Endothelial cell of umbilical vein (primary cell): ENCODE results near the gene CCL13. TPM values are rescaled to one million over a fixed set of nuclear protein-coding genes. Genes with fewer than 3 reads are reported as not detected.

Experiments used
- BruUV-seq: library from RNA; stranded (reverse); fragments of 400-500 nt; replicated peaks from 2 replicates; lab custom pipeline; 2021; lab: Mats Ljungman, UMichigan
- CTCF ChIA-PET: fragments of 300-600, 350-600 bp; sonication (Branson Sonifier 250); formaldehyde crosslinking; loops from one replicate; lab custom pipeline; 2021; ENCODE audit warnings: antibody characterized with exemption, inconsistent platforms; lab: Charles Lee
- POLR2A ChIA-PET: fragments of 300-600, 350-600 bp; sonication (Branson Sonifier 250); formaldehyde crosslinking; loops from one replicate; lab custom pipeline; 2021; ENCODE audit warnings: antibody characterized with exemption, inconsistent platforms; lab: Charles Lee
- DNase-seq: peaks from one replicate; pipeline ENCODE4 v3.0.0-alpha.2; 2011; ENCODE audit warnings: low read depth, low spot score
- FAIRE-seq: peaks from 2 replicates; lab custom pipeline; 2011; peaks lifted over from hg19 to GRCh38; lab: Jason Lieb, UNC
- H2AFZ ChIP-seq: 2 replicates; pipeline ENCODE4 v1.6.0; 2012; ENCODE audit warnings: low read depth, low read length, control low read depth, inconsistent platforms
- H3K27ac ChIP-seq: 2 replicates; pipeline ENCODE4 v1.5.1; 2011; ENCODE audit warnings: low read depth, mild to moderate bottlenecking, control low read depth, low read length, moderate library complexity; ENCODE audit not compliant: insufficient read depth
- H3K27me3 ChIP-seq, 2 experiments: 2 replicates each; pipeline versions ENCODE4 v1.6.0 to v1.6.1; 2011; ENCODE audit warnings: low read length in 2 of 2, mixed read lengths in 1 of 2; ENCODE audit not compliant: control insufficient read depth in 2 of 2, insufficient read depth in 2 of 2
- H3K36me3 ChIP-seq, 2 experiments: 2 replicates in 1 of 2; 3 replicates in 1 of 2; pipeline ENCODE4 v1.5.1; 2011; ENCODE audit warnings: low read length in 2 of 2, mild to moderate bottlenecking in 1 of 2, moderate library complexity in 1 of 2; ENCODE audit not compliant: control insufficient read depth in 2 of 2, insufficient read depth in 2 of 2; ENCODE audit errors: extremely low read depth in 1 of 2
- H3K4me1 ChIP-seq: 3 replicates; pipeline ENCODE4 v1.5.1; 2011; ENCODE audit warnings: mild to moderate bottlenecking, low read length; ENCODE audit not compliant: control insufficient read depth, insufficient read depth; ENCODE audit errors: extremely low read depth
- H3K4me2 ChIP-seq: 2 replicates; pipeline ENCODE4 v1.6.1; 2011; ENCODE audit warnings: low read length, control low read depth, mixed read lengths; ENCODE audit not compliant: insufficient read depth
- H3K4me3 ChIP-seq, 3 experiments: fragments of 200-600 bp in 1 of 3; sonication (generic), shearing (Covaris generic) in 1 of 3; replicated peaks in 1 of 3; 2 replicates each; pipeline ENCODE4 v1.5.1; 2011 to 2016; ENCODE audit warnings: control low read depth in 3 of 3, low read length in 3 of 3, mild to moderate bottlenecking in 2 of 3, inconsistent platforms in 1 of 3, low read depth in 1 of 3, moderate library complexity in 1 of 3; ENCODE audit not compliant: insufficient read depth in 1 of 3
- H3K79me2 ChIP-seq: 2 replicates; pipeline ENCODE4 v1.6.0; 2012; ENCODE audit warnings: low read length, inconsistent platforms; ENCODE audit not compliant: control insufficient read depth, insufficient read depth
- H3K9ac ChIP-seq: replicated peaks from 2 replicates; pipeline ENCODE3; 2011; ENCODE audit warnings: low read length, control low read depth; ENCODE audit not compliant: insufficient read depth; ENCODE audit errors: extremely low read depth
- H3K9me1 ChIP-seq: replicated peaks from 3 replicates; pipeline ENCODE4 v1.6.0; 2011; ENCODE audit warnings: mild to moderate bottlenecking, low read length; ENCODE audit not compliant: control insufficient read depth, insufficient read depth; ENCODE audit errors: extremely low read depth
- H3K9me3 ChIP-seq: replicated peaks from 2 replicates; pipeline ENCODE4 v1.5.1; 2012; ENCODE audit warnings: low read length, inconsistent platforms; ENCODE audit not compliant: control insufficient read depth, insufficient read depth
- H4K20me1 ChIP-seq: replicated peaks from 2 replicates; pipeline ENCODE3; 2011; ENCODE audit warnings: mild to moderate bottlenecking, low read length; ENCODE audit not compliant: control insufficient read depth, insufficient read depth; ENCODE audit errors: extremely low read depth
- EZH2 ChIP-seq: IDR thresholded peaks from 2 replicates; pipeline ENCODE4 v1.6.1; 2012; ENCODE audit warnings: borderline replicate concordance, low read depth, mild to moderate bottlenecking, moderate library complexity, low read length, inconsistent platforms; ENCODE audit not compliant: severe bottlenecking
- FOS ChIP-seq: IDR thresholded peaks from 2 replicates; pipeline ENCODE4 v1.6.1; 2011; ENCODE audit warnings: mild to moderate bottlenecking, low read length, moderate library complexity, borderline replicate concordance; ENCODE audit not compliant: insufficient read depth
- GATA2 ChIP-seq: IDR thresholded peaks from 2 replicates; pipeline ENCODE4 v1.7.0; 2011; ENCODE audit warnings: low read depth, mild to moderate bottlenecking, moderate library complexity, mixed read lengths, low read length; ENCODE audit not compliant: insufficient read length, insufficient read depth
- JUN ChIP-seq: IDR thresholded peaks from 2 replicates; pipeline ENCODE4 v1.6.1; 2011; ENCODE audit warnings: borderline replicate concordance, low read depth; ENCODE audit not compliant: insufficient read length, insufficient read depth
- MYC ChIP-seq: IDR thresholded peaks from one replicate; pipeline ENCODE4 v1.6.1; 2011; ENCODE audit warnings: mild to moderate bottlenecking, low read depth, low read length
- POLR2A ChIP-seq: IDR thresholded peaks from 2 replicates; pipeline ENCODE4 v1.6.1; 2012; ENCODE audit warnings: low read depth, mild to moderate bottlenecking, control low read depth, low read length
- POLR2AphosphoS5 ChIP-seq: IDR thresholded peaks from 2 replicates; pipeline ENCODE4 v1.6.1; 2012; ENCODE audit warnings: low read depth, mild to moderate bottlenecking, control low read depth, low read length, moderate library complexity; ENCODE audit not compliant: insufficient read depth
- dilution Hi-C: fragments of 300-500 bp; cut with MboI; formaldehyde crosslinking; loops from one replicate; pipeline ENCODE4 v1.15.0; 2019; ENCODE audit warnings: low sequenced_read_pairs; ENCODE audit not compliant: extremely low pct_ligation_motif_present
- intact Hi-C: fragments of 100-400 bp; cut with micrococcal nuclease; formaldehyde crosslinking; loops from one replicate; pipeline ENCODE4 v1.10.0; 2022
- polyA plus RNA-seq, 4 experiments: library from polyadenylated mRNA; depleted of rRNA in 3 of 4; stranded (reverse) in 3 of 4; unstranded in 1 of 4; fragments of >200 nt; gene quantifications; 2 replicates each; pipeline versions ENCODE4 v1.2.1 to v1.2.3, GENCODE V29; 2011 to 2012; ENCODE audit warnings: missing spikeins in 1 of 4
- total RNA-seq: library from RNA; stranded (reverse); gene quantifications from 2 replicates; pipeline ENCODE4 v1.2.3, GENCODE V29; 2021
- TF ChIP-seq, protein P1 (sequence below): IDR thresholded peaks from 2 replicates; pipeline ENCODE4 v1.6.1; 2011; ENCODE audit not compliant: insufficient read depth, insufficient read length
- TF ChIP-seq, protein P2 (sequence below), 2 donors: IDR thresholded peaks; 1 replicate in 1 of 2; 2 replicates in 1 of 2; pipeline ENCODE4 v1.5.1; 2011; ENCODE audit warnings: low read length in 2 of 2, mild to moderate bottlenecking in 2 of 2, moderate library complexity in 2 of 2, control low read depth in 1 of 2, inconsistent platforms in 1 of 2, low read depth in 1 of 2; ENCODE audit not compliant: insufficient read depth in 1 of 2; ENCODE audit errors: extremely low read depth in 1 of 2

Gene CCL13
- total and polyA plus RNA-seq, 2 donors (not counting 3 experiments of a cell fraction or from before 2014, with no cell fraction given): not detected

DNA sequence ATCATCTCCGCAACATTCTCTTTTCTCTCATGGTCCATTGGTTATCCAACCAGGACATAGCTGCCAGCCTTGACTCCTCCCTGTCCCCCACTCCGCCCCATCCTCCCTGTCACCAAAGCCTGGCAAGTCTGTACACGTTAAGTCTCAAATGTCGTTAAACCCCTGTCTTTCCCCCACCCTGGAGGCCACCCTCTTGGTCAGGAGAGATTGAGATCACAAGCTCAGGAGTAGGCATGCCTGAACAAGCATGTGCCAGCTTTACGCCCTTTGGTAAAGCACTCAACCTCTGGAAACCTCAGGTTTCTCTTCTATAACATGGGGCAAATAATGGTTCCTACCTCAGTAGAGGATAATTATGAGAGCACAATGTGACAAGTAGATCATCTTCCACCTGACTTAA is 44.9 kb downstream of the CCL13 start:
- Histone ChIP-seq H3K79me2 (no peaks in the 10 kb centered on the region), H3K9ac (no peak overlapping the region), H3K27me3 (peaks cover 2 to 11% of the 10 kb centered on the region in 2 experiments), H3K4me3 (no peak overlapping the region), H3K4me2 (no peak overlapping the region), H3K27ac (no peak overlapping the region), H2AFZ (no peak overlapping the region), H3K4me1 (no peaks in the 10 kb centered on the region), H3K9me1 (no peaks in the 10 kb centered on the region), H4K20me1 (no peaks in the 10 kb centered on the region), H3K36me3 (no peaks in the 10 kb centered on the region), H3K9me3 (no peaks in the 10 kb centered on the region)
- dilution Hi-C loops (no loop called here), intact Hi-C loops (no loop called here)
- DNase-seq (no peak), FAIRE-seq (no peak)
- BruUV-seq: no TSS peak
- no peak for TF ChIP-seq MYC
- no peak for TF ChIP-seq GATA2
- no peak for TF ChIP-seq POLR2AphosphoS5
- TF ChIP-seq, protein P1, sequence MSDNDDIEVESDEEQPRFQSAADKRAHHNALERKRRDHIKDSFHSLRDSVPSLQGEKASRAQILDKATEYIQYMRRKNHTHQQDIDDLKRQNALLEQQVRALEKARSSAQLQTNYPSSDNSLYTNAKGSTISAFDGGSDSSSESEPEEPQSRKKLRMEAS: no peak
- ChIA-PET POLR2A (no interaction called here), CTCF (no interaction called here)

DNA sequence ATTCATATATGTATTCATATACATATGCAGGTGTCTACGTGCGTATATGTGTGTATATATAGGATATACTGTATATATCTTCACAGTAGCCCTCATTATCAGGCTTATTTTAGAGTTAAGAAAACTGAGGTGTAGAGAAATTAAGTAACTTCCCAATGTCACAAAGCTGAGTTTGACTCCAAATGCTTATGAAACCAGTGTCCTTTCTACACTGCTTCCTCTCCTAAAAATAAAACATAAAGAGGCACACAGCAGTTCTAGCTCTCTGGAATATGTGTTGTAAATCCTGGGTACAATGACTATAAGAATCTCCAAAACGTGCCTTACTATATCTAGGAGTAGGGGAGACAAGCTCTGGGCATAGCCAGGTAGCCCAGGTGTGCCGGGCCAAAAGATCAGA is 46.7 kb downstream of the CCL13 start:
- Histone ChIP-seq H3K79me2 (no peaks in the 10 kb centered on the region), H3K4me1 (no peaks in the 10 kb centered on the region), H3K4me2 (no peak overlapping the region), H3K9me1 (no peaks in the 10 kb centered on the region), H4K20me1 (no peaks in the 10 kb centered on the region), H3K27ac (no peak overlapping the region), H3K9me3 (no peaks in the 10 kb centered on the region), H3K9ac (no peak overlapping the region), H2AFZ (no peak overlapping the region), H3K36me3 (no peaks in the 10 kb centered on the region), H3K27me3 (peaks cover 2% of the 10 kb centered on the region in 2 experiments), H3K4me3 (no peak overlapping the region)
- BruUV-seq: no TSS peak
- CTCF ChIA-PET: no interaction called here
- intact Hi-C loops: no loop called here
- TF ChIP-seq POLR2AphosphoS5 (no peak), GATA2 (no peak), POLR2A (no peak), FOS (no peak), EZH2 (no peak), JUN (no peak), MYC (no peak)
- TF ChIP-seq, protein P2, sequence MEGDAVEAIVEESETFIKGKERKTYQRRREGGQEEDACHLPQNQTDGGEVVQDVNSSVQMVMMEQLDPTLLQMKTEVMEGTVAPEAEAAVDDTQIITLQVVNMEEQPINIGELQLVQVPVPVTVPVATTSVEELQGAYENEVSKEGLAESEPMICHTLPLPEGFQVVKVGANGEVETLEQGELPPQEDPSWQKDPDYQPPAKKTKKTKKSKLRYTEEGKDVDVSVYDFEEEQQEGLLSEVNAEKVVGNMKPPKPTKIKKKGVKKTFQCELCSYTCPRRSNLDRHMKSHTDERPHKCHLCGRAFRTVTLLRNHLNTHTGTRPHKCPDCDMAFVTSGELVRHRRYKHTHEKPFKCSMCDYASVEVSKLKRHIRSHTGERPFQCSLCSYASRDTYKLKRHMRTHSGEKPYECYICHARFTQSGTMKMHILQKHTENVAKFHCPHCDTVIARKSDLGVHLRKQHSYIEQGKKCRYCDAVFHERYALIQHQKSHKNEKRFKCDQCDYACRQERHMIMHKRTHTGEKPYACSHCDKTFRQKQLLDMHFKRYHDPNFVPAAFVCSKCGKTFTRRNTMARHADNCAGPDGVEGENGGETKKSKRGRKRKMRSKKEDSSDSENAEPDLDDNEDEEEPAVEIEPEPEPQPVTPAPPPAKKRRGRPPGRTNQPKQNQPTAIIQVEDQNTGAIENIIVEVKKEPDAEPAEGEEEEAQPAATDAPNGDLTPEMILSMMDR (IDR thresholded peaks at IDR 0.05; ENCODE audit: extremely low read depth in 1 of 2, insufficient read depth in 1 of 2, low read depth in 1 of 2, low read length in 2 of 2): no peak
- TF ChIP-seq, protein P1: no peak
- dilution Hi-C loops: no loop called here
- DNase-seq: no peak
- POLR2A ChIA-PET: no interaction called here
- FAIRE-seq: no peak
